ENCODE results near the gene MAS1. TPM values are rescaled to one million over a fixed set of nuclear protein-coding genes. Genes with fewer than 3 reads are reported as not detected.
"Not testable (repeated sequence)": the region's sequence is repeated elsewhere in the genome, so short reads cannot be mapped to it uniquely, and the experiment has no call there.

Gene MAS1
- total RNA-seq, 2 donors from 2014 or later, result not detected

DNA sequence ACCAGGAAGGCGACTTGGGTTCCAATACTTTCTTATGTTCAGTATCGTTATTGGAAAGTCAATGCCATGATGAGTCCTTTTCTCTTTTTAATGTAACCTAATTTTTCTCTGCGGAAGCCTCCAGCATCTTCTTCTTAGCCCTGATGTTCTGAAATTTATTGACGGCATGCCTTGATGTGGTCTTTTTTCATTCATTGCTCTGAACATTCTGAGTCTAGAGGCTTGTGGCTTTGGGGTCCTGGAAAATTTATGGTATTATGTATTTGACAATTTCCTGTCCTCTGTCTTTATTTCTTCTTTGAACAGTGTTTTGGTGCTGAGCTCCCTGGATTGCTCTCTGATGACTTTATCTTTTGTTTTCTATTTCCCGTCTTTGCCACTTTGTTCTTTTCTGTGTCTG is 28.7 kb upstream of the MAS1 start:
- no peak for DNase-seq
- Histone ChIP-seq H3K36me3 (replicated peaks in 1 of 2; ENCODE audit: insufficient read depth in 1 of 2, low read depth in 2 of 2) (no peaks in the 10 kb centered on the region), H3K4me3 (no peak overlapping the region), H3K9me3 (no peaks in the 10 kb centered on the region), H3K4me1 (no peaks in the 10 kb centered on the region), H3K27me3 (no peaks in the 10 kb centered on the region), H3K27ac (no peak overlapping the region)
- ATAC-seq, result no peak
- TF ChIP-seq, protein P1, sequence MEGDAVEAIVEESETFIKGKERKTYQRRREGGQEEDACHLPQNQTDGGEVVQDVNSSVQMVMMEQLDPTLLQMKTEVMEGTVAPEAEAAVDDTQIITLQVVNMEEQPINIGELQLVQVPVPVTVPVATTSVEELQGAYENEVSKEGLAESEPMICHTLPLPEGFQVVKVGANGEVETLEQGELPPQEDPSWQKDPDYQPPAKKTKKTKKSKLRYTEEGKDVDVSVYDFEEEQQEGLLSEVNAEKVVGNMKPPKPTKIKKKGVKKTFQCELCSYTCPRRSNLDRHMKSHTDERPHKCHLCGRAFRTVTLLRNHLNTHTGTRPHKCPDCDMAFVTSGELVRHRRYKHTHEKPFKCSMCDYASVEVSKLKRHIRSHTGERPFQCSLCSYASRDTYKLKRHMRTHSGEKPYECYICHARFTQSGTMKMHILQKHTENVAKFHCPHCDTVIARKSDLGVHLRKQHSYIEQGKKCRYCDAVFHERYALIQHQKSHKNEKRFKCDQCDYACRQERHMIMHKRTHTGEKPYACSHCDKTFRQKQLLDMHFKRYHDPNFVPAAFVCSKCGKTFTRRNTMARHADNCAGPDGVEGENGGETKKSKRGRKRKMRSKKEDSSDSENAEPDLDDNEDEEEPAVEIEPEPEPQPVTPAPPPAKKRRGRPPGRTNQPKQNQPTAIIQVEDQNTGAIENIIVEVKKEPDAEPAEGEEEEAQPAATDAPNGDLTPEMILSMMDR (IDR thresholded peaks at IDR 0.05), result no peak
- intact Hi-C loops (cut with DNase I), result loop anchor here (10.0 kb wide), 1 partner anchor 593 kb away; no protein-coding TSS in a partner anchor
- 61 to 72% methylated on average over 5 of the region's 5 CpGs for WGBS, 2 donors

DNA sequence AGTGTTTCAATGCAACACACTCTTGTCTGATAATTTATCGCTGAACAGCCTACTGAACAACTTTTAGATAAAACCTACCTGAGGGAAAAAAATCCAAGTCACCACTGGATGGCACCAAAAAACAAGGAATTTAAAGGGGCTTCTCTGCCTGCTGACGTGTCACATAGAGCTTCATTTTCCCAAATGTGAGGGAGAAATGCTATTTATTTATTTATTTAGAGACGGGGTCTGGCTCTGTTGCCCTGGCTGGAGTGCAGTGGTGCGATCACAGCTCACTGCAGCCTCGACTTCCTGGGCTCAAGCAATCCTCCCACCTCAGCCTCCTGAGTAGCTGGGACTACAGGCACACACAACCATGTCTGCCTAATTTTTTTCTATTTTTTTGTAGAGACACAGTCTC is 27.4 kb upstream of the MAS1 start:
- H3K27ac ChIP-seq; H3K4me3 ChIP-seq; H3K27me3 ChIP-seq; H3K36me3 ChIP-seq (replicated peaks in 1 of 2; ENCODE audit: insufficient read depth in 1 of 2, low read depth in 2 of 2); H3K9me3 ChIP-seq; H3K4me1 ChIP-seq: not testable (repeated sequence)
- TF ChIP-seq, protein P1 (IDR thresholded peaks at IDR 0.05), result peak; percentile 27 to 80 (median 67)
- intact Hi-C loops (cut with DNase I), result loop anchor here (10.0 kb wide), 1 partner anchor 591 kb away; no protein-coding TSS in a partner anchor
- DNase-seq (peak; percentile 54 to 69 (median 57)), ATAC-seq (peak; percentile 79)
- 21 to 22% methylated on average over 5 of the region's 5 CpGs for WGBS, 2 donors

DNA sequence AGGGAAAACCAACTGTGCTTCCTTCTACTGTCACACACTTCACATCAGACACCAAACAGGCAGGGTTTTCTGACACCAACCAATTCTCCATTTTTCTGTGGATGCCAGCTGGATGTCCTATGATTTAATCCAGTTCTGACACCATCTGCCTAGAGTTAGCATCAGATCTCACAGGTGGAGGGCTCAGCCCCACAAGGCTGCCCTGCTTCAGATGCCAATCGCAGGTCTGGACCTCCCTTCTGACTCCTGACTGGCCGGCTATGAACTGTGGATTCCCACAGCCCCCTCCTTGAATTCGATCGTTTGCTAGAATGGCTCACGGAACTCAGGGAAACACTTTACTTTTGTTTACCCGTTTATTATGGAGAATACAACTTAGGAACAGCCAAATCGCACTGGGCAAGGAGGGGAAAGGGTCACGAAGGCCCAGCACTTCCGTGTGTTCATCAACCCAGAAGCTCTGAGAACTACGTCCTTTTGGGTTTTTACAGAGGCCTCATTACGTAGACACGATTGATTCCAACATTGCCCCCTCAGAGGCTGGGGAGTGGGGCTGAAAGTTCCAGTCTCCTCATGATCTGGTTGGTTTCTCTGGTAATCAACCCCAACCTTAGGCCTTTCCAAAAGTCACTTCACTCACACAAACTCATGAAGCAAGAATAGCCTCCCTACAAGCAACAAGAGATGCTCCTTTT is 25.4 kb upstream of the MAS1 start:
- Histone ChIP-seq H3K27ac (no peak overlapping the region), H3K27me3 (no peaks in the 10 kb centered on the region), H3K9me3 (no peaks in the 10 kb centered on the region), H3K4me1 (no peaks in the 10 kb centered on the region), H3K4me3 (no peak overlapping the region), H3K36me3 (replicated peaks in 1 of 2; ENCODE audit: insufficient read depth in 1 of 2, low read depth in 2 of 2) (no peaks in the 10 kb centered on the region)
- intact Hi-C loops (cut with DNase I), result loop anchor here (10.0 kb wide), 1 partner anchor 589 kb away; no protein-coding TSS in a partner anchor
- TF ChIP-seq, protein P1 (IDR thresholded peaks at IDR 0.05), result no peak
- no peak for TF ChIP-seq POLR2A (IDR thresholded peaks at IDR 0.05)
- no peak for ATAC-seq
- no peak for DNase-seq
- WGBS, 2 donors, result 76 to 90% methylated on average over 10 to 12 of the region's 12 CpGs

DNA sequence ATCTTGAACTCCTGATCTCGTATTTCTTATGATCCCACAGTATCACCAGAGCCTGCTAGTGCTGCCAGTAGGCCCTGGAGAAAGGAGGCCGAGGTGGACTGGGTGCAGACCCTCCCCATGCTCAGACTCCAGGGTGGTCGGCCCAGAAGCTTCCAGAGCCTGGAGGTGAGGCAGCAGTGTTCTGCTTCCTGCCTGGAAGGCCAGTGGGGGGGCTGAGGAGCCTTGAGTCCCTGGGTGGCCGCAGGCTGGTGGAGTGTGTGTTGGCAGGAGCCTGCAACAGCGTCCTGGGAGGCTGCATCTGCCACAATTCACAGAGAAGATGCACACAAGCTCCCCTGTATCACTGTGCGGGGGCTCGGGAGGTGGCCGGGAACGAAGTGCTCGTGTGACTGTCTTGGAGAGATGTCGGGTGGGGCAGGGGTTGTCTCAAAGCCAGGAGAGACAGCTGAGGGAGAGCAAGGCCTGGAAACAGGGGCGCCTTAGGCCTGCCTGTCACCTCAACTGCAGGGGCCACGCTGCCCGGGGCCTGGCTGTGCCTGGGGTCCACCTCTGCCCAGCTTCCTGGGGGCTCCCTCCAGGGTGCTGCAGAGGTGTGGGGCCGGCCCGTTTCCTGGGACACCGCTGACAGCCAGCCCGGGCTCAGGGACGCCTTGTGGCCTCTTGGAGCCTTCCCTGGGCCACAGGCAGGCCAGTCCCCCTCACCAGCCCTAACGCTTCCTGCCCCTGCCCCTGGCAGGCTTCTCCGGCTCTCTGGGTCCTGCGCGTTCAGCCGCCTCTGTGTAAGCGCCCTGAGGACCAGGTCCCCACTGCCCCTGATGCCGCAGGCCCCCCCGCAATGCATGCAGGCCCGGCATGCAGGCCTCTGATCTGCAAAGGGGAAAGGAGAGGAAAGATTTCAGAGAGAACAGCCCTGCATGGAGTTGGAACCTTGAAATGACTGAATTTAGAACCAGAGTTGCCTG is 24.2 kb upstream of the MAS1 start:
- intact Hi-C loops (cut with DNase I), result loop anchor here (10.0 kb wide), 1 partner anchor 588 kb away; no protein-coding TSS in a partner anchor
- Histone ChIP-seq H3K27me3 (no peaks in the 10 kb centered on the region), H3K9me3 (no peaks in the 10 kb centered on the region), H3K36me3 (replicated peaks in 1 of 2; ENCODE audit: insufficient read depth in 1 of 2, low read depth in 2 of 2) (no peaks in the 10 kb centered on the region), H3K4me1 (no peaks in the 10 kb centered on the region), H3K27ac (no peak overlapping the region), H3K4me3 (no peak overlapping the region)
- no peak for ATAC-seq
- DNase-seq, result no peak
- WGBS, 2 donors, result 87 to 91% methylated on average over 20 to 22 of the region's 28 CpGs
- TF ChIP-seq, protein P1 (IDR thresholded peaks at IDR 0.05), result no peak

Data from body of pancreas (tissue), 4 donors.